GM23248 (cell line): ENCODE results near the gene RANBP9. TPM values are rescaled to one million over a fixed set of nuclear protein-coding genes. Genes with fewer than 3 reads are reported as not detected.

Experiments
- DNase-seq: peaks from one replicate; pipeline ENCODE4 v3.0.0-alpha.2; 2015
- H2AFZ ChIP-seq: fragments of 200-600 bp; sonication (generic); 2 replicates; pipeline ENCODE4 v1.6.1; 2016; ENCODE audit warnings: antibody characterized with exemption
- H3F3A ChIP-seq: fragments of 200-600 bp; sonication (generic); 2 replicates; pipeline ENCODE4 v1.6.1; 2016; ENCODE audit warnings: mild to moderate bottlenecking, antibody characterized with exemption, mixed run types; ENCODE audit not compliant: insufficient read depth
- H3K27ac ChIP-seq: fragments of 200-600 bp; sonication (generic); 2 replicates; pipeline ENCODE4 v1.5.1; 2016; ENCODE audit warnings: mild to moderate bottlenecking
- H3K27me3 ChIP-seq: fragments of 200-600 bp; sonication (generic); replicated peaks from 2 replicates; pipeline ENCODE4 v1.6.1; 2016; ENCODE audit warnings: mild to moderate bottlenecking; ENCODE audit not compliant: insufficient read depth
- H3K36me3 ChIP-seq: fragments of 200-600 bp; sonication (generic); 2 replicates; pipeline ENCODE4 v1.6.1; 2016; ENCODE audit warnings: low read depth, mild to moderate bottlenecking
- H3K4me1 ChIP-seq: fragments of 200-600 bp; sonication (generic); 2 replicates; pipeline ENCODE4 v1.6.1; 2016; ENCODE audit warnings: mild to moderate bottlenecking; ENCODE audit not compliant: insufficient read depth
- H3K4me2 ChIP-seq: fragments of 200-600 bp; sonication (generic); one replicate; pipeline ENCODE4 v1.6.1; 2016; ENCODE audit warnings: mild to moderate bottlenecking; ENCODE audit not compliant: unreplicated experiment
- H3K4me3 ChIP-seq: fragments of 200-600 bp; sonication (generic); 2 replicates; pipeline ENCODE4 v1.5.1; 2016; ENCODE audit warnings: mild to moderate bottlenecking
- H3K79me2 ChIP-seq: fragments of 200-600 bp; sonication (generic); 2 replicates; pipeline ENCODE4 v1.6.1; 2016; ENCODE audit warnings: mild to moderate bottlenecking; ENCODE audit not compliant: insufficient read depth
- H3K9ac ChIP-seq: fragments of 200-600 bp; sonication (generic); 2 replicates; pipeline ENCODE4 v1.6.1; 2016; ENCODE audit warnings: mild to moderate bottlenecking
- H3K9me2 ChIP-seq: fragments of 200-600 bp; sonication (generic); 2 replicates; pipeline ENCODE4 v1.6.1; 2016; ENCODE audit warnings: mixed run types, mild to moderate bottlenecking, moderate library complexity; ENCODE audit not compliant: insufficient read depth
- H3K9me3 ChIP-seq: fragments of 200-600 bp; sonication (generic); one replicate; pipeline ENCODE4 v1.6.1; 2017; ENCODE audit warnings: low read depth
- H4K20me1 ChIP-seq: fragments of 200-600 bp; sonication (generic); 2 replicates; pipeline ENCODE4 v1.6.0; 2016; ENCODE audit not compliant: insufficient read depth
- EZH2 ChIP-seq: fragments of 200-600 bp; sonication (generic); IDR thresholded peaks from 2 replicates; pipeline ENCODE4 v1.6.1; 2018; ENCODE audit warnings: antibody characterized with exemption, mild to moderate bottlenecking; ENCODE audit not compliant: insufficient read depth, poor library complexity, severe bottlenecking
- EZH2phosphoT487 ChIP-seq: fragments of 200-600 bp; sonication (generic); IDR thresholded peaks from 2 replicates; pipeline ENCODE4 v1.6.1; 2018; ENCODE audit warnings: antibody characterized with exemption, moderate library complexity, mild to moderate bottlenecking, low read depth; ENCODE audit not compliant: insufficient read depth
- WGBS, 2 experiments: methylation state at CpG; one replicate each; pipeline ENCODE4 v1.1.6; 2015 to 2017; ENCODE audit warnings: low lambda C conversion rate in 2 of 2, low coverage in 1 of 2; ENCODE audit errors: missing lambda C conversion rate in 2 of 2; 5-methylcytosine and 5-hydroxymethylcytosine counted together
- in situ Hi-C: fragments of 300-500 bp; cut with MboI; formaldehyde crosslinking; loops from 2 replicates; pipeline ENCODE4 v1.15.0; 2020
- polyA plus RNA-seq: library from polyadenylated mRNA; unstranded; fragments of >200 nt; fragmentation: Nextera tagmentation; extraction: Ambion mirVana; gene quantifications from 2 replicates; pipeline ENCODE4 v1.2.1, GENCODE V29; 2016
- total RNA-seq: library from RNA; depleted of rRNA; stranded (reverse); fragments of >200 nt; shearing (Covaris generic); gene quantifications from 2 replicates; pipeline ENCODE4 v1.2.3, GENCODE V29; 2014

The RANBP9 gene
- total and polyA plus RNA-seq, 2 experiments from 2014 or later = 8.0 to 29.8 TPM

DNA sequence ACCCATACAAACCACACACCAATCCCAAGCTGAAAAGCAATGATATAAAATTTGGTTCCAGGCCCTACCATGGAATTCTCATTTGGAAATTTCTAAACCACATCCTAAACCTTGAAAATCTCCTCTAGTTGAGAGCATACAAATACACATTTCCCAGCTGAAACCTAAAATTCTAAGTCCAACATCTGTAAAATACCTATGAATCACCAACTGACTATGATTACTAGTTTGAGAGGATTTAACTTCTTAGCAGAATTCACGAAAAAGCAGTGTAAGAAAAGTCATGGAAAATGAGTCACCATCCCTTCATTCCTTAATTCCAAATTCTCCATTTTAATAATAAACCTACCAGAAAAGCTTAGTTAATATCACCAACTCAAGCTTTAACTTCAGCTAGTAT, 15.4 kb downstream of the RANBP9 start:
- Histone ChIP-seq H3K27ac (peak overlapping the region; percentile 84), H3K4me2 (peak overlapping the region; percentile 72), H3K4me3 (peak overlapping the region; percentile 35), H3F3A (peaks cover 39% of the 10 kb centered on the region), H2AFZ (0 out of 2 replicates have a peak overlapping the region, but pooled peaks have one; percentile 7), H3K79me2 (peaks cover 94% of the 10 kb centered on the region), H3K36me3 (no peaks in the 10 kb centered on the region; the same call in 1 of the 2 replicates), H3K9ac (peak overlapping the region; percentile 46), H3K27me3 (no peaks in the 10 kb centered on the region), H4K20me1 (no peaks in the 10 kb centered on the region), H3K9me2 (no peaks in the 10 kb centered on the region), H3K9me3 (no peaks in the 10 kb centered on the region), H3K4me1 (peaks cover 47% of the 10 kb centered on the region)
- in situ Hi-C loops = no loop called here
- no peak for TF ChIP-seq EZH2phosphoT487
- TF ChIP-seq EZH2 = no peak
- 0 to 4% methylated on average over 1 of the region's 1 CpG for WGBS, 2 experiments
- DNase-seq = peak; percentile 91

DNA sequence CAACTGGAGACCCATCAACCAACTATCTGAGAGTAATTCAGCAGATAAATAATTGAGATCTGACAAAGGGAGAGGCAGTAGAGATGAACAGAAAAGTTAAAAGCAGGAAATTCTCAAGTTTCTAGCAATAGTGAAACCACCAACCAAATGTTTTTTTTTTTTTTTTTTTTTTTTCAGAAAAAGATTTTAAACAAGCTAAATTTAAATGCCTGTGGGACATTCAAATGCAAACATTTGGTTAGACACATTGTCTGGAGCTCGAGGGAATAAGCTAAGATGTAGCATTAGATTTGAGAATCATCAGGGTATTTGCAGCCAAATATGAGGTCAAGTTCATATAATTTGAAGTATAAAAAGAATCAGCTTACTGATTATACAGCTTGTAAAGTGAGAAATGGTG, 16.4 kb downstream of the RANBP9 start:
- Histone ChIP-seq H3K9me3 (no peaks in the 10 kb centered on the region), H4K20me1 (no peaks in the 10 kb centered on the region), H3K79me2 (peaks cover 94% of the 10 kb centered on the region), H3K4me2 (peak overlapping the region; percentile 72), H3K36me3 (no peaks in the 10 kb centered on the region; the same call in 1 of the 2 replicates), H3K9me2 (no peaks in the 10 kb centered on the region), H3K27me3 (no peaks in the 10 kb centered on the region), H2AFZ (no peak overlapping the region; the same call in 1 of the 2 replicates), H3F3A (peaks cover 39% of the 10 kb centered on the region), H3K4me1 (peaks cover 47% of the 10 kb centered on the region), H3K27ac (peak overlapping the region; percentile 84), H3K4me3 (peak overlapping the region; percentile 35), H3K9ac (peak overlapping the region; percentile 46)
- DNase-seq = peak; percentile 13
- TF ChIP-seq EZH2phosphoT487 (no peak), EZH2 (no peak)
- in situ Hi-C loops = no loop called here
- WGBS, 2 experiments = 57 to 71% methylated on average over 1 of the region's 1 CpG

DNA sequence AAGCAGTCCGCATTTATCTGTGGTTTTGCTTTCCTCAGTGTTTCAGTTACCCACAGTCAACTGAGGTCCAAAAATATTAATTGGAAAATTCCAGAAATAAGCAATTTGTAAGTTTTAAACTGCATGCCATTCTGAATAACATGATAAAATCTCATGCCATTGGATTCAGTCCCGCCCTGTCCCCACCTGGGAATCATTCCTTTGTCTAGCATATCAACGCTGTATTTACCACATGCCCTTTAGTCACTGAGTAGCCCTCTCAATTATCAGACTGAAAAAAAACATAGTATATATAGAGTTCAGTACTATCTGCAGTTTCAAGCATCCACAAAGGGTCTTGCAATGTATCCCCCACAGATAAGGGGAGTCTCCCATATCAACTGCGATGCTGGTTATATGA, 17.1 kb downstream of the RANBP9 start:
- H3K27ac ChIP-seq = peak overlapping the region; percentile 84
- peaks cover 94% of the 10 kb centered on the region for H3K79me2 ChIP-seq
- no peaks in the 10 kb centered on the region for H3K9me2 ChIP-seq
- peak overlapping the region; percentile 72 for H3K4me2 ChIP-seq
- no peaks in the 10 kb centered on the region; the same call in 1 of the 2 replicates for H3K36me3 ChIP-seq
- no peak overlapping the region for H3K9ac ChIP-seq
- in situ Hi-C loops = no loop called here
- no peak for DNase-seq
- H3K27me3 ChIP-seq = no peaks in the 10 kb centered on the region
- 96% methylated on average over 4 of the region's 4 CpGs for WGBS, 2 experiments
- H2AFZ ChIP-seq = no peak overlapping the region
- H3K4me3 ChIP-seq = 0 out of 2 replicates have a peak overlapping the region, but pooled peaks have one; percentile 35
- peaks cover 43% of the 10 kb centered on the region for H3F3A ChIP-seq
- H4K20me1 ChIP-seq = no peaks in the 10 kb centered on the region
- no peaks in the 10 kb centered on the region for H3K9me3 ChIP-seq
- peaks cover 49% of the 10 kb centered on the region for H3K4me1 ChIP-seq
- TF ChIP-seq EZH2 (no peak), EZH2phosphoT487 (no peak)

DNA sequence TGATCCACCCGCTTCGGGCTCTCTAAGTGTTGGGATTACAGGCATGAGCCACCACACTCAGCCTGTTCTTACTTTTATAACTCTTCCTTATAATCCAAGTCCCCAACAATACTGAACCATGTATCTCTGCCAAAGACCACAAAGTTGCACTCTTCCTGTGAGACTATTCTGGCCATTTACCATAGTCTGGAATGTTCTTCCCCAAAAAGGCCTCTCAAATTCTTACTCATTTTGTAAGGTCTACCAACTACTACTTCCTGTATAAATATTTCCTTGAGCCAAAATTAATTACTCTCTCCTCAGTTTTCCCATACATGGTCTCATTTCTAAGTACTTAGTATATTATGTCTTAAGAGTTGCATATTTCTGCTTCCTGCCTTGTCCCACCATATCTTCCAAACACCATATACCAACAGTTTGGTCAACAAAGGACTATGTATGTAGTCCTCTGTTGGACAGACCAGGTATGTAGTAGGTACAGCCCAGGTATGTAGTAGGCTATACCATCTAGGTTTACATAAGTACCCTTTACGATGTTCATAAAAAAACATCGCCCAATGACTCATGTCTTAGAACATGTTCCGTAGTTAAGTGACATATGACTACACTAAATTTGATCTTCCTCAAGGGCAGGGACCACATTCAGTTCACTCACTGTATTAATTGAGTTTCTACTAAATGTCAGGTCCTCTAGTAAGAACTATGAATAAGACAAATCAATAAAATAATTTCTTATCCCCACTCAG, 22.0 kb downstream of the RANBP9 start:
- peaks cover 24% of the 10 kb centered on the region for H3F3A ChIP-seq
- WGBS, 2 experiments = 94 to 98% methylated on average over 5 of the region's 5 CpGs
- no peaks in the 10 kb centered on the region; the same call in 1 of the 2 replicates for H4K20me1 ChIP-seq
- H3K36me3 ChIP-seq = no peaks in the 10 kb centered on the region; the same call in 1 of the 2 replicates
- H3K9ac ChIP-seq = no peak overlapping the region
- peaks cover 15% of the 10 kb centered on the region for H3K4me1 ChIP-seq
- H3K9me3 ChIP-seq = no peaks in the 10 kb centered on the region
- no peak overlapping the region for H3K4me3 ChIP-seq
- TF ChIP-seq EZH2 (no peak), EZH2phosphoT487 (no peak)
- no peaks in the 10 kb centered on the region for H3K27me3 ChIP-seq
- DNase-seq = peak; percentile 20
- no peak overlapping the region for H3K4me2 ChIP-seq
- no peaks in the 10 kb centered on the region for H3K9me2 ChIP-seq
- H3K79me2 ChIP-seq = peaks cover 100% of the 10 kb centered on the region
- no peak overlapping the region for H2AFZ ChIP-seq
- in situ Hi-C loops = no loop called here
- H3K27ac ChIP-seq = no peak overlapping the region
